GM21526 (cell line): Measurements from ENCODE around the gene CEP162.
"Not testable (repeated sequence)": the region's sequence is repeated elsewhere in the genome, so short reads cannot be mapped to it uniquely, and the experiment has no call there.

ENCODE experiments used
- ATAC-seq: cut with Tn5 transposase; IDR thresholded peaks from one replicate; pipeline ENCODE4 v1.9.1; 2021; ENCODE audit warnings: moderate library complexity; ENCODE audit not compliant: unreplicated experiment, low FRiP score

CEP162 gene, protein sequence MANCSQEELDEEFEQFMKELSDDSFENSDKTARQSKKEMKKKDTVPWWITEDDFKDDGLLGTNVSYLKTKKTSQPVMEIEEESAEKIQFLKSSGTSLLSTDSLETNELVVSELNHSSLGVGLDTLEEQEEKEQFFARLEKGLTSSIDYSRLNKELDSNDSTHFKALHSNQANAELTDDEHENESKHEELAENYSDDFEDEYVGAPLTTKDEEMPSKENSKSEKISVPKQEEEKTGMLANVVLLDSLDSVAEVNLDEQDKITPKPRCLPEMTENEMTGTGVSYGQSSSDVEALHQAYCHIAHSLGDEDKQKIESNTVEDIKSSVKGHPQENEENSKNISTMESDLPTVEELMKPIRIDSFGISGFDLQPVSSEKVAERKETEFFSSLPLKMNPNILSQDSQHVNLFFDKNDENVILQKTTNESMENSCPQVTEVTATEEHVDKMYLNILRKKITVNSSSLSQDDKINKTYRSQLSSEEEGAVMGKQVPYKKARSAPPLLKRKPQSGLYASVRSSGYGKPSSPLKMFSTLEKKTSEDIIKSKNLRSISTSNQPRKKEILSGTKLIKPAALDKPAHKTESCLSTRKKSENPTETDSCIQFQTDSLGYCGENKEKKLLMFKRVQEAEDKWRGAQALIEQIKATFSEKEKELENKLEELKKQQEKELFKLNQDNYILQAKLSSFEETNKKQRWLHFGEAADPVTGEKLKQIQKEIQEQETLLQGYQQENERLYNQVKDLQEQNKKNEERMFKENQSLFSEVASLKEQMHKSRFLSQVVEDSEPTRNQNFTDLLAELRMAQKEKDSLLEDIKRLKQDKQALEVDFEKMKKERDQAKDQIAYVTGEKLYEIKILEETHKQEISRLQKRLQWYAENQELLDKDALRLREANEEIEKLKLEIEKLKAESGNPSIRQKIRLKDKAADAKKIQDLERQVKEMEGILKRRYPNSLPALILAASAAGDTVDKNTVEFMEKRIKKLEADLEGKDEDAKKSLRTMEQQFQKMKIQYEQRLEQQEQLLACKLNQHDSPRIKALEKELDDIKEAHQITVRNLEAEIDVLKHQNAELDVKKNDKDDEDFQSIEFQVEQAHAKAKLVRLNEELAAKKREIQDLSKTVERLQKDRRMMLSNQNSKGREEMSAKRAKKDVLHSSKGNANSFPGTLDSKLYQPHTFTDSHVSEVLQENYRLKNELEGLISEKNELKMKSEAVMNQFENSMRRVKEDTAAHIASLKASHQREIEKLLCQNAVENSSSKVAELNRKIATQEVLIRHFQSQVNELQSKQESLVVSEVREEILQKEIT (N-terminal part only)

DNA sequence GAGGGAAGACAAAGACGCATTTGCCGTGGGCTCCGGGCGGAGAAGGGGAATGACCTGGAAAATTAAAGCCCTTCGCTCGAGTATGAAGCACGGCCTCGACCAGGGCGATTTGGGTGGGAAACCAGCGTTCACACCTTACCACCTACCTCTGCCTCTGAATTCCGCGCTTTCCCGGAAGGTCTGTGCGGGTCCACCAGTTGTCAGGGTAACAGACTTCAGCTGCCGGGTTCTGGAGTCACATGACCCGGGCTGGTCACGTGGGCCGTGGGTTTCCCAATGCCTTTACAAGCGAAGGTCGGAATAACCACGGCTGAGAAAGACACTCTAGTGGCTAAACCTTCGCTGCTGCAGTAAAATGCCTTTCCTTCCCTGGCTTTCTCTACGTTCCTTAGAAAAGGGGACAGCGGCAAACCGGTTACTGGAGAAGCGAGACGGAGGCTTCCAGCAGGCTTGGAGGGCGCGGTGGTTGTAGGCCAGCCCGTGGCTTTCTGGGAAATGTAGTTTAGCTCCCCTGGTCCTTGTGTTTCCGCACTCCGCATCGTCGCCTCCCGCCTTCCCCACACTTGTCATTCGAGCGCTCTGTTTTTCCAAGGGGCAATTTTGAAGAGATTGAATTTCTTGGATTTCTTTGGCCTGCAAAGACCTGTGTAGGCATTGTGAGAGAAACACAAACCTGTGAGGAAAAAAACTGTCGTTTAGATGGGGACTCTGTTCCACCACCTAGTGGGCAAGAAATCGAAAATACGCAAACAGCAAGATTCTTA, at the start of gene CEP162:
TSS of gene CEP162 (minus strand) at position 210 of the 764 bp plus-strand sequence. CDS start 1,250 bp downstream, outside the sequence.
- ATAC-seq = peak; percentile 99

DNA sequence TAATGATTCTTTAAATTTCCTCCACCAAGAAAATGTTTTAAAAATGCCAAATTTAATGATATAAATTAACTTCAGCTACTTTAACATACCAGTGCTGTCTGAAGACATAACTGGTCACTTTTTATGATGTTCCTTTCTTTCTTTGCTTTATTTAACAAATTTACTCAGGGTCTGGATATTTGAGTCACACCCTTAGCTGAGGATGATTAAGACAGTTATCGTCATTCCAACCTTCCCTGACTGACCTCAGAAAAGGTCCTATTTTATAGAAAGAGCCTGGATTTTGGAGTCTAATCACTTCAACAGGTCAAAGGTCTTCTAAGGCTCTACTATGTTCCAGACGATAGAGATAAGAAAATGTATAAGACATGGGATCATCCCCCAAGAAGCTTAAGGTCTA, 47.4 kb upstream of the CEP162 start:
- no peak for ATAC-seq

DNA sequence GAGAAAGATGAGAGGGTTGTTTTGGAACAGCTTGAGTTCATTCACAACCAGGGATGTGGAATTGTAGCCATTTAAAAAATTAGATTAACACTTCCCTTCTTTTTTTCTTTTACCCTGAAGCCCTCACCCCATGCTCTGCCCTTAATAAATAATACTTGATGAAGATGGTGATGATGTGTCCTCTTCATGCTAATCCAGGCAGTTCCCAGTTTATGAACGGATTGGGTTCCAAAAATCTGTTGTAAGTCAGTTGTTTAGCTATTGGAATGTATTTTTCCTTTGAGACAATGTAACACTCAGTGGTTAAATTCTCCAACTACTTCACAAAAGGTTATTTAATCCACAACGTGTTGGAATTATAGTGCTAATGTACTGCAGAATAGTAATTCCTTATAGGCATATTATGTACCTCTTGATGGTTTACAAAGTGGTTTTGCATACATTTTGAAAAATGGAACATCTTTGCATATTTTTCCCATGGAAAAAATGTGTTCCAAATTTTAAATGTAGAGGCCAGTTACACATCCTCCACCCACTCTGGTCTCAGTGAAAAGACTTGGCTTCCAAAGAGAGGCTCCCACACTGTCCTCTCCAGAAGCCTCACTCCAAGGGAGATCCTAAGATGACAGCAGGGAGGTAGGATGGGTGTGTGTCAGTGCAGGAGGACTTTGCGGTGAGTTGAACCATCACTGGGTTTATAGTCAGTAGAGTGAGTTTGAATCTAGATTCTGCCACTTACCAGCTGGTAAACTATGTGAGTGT, 45.8 kb upstream of the CEP162 start:
- no peak for ATAC-seq

DNA sequence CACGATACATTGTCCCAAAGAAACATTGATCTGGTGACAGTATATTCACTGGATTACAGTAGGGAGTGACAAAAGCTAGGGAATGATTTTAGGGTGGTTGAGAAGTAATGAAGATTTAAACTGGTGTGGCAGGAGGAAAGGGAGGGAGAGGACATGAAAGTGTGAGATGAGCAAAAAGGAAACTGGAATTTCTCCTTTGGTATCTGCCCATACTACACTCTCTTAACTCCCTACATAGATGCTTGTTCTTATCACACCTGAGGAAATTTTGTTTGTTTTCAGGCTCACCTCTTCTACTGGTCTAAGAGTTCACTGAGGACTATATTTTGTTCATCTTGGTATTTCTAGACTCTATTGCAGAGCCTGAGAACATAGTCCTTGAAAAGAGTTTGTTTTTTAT, 44.9 kb upstream of the CEP162 start:
- ATAC-seq = no peak

DNA sequence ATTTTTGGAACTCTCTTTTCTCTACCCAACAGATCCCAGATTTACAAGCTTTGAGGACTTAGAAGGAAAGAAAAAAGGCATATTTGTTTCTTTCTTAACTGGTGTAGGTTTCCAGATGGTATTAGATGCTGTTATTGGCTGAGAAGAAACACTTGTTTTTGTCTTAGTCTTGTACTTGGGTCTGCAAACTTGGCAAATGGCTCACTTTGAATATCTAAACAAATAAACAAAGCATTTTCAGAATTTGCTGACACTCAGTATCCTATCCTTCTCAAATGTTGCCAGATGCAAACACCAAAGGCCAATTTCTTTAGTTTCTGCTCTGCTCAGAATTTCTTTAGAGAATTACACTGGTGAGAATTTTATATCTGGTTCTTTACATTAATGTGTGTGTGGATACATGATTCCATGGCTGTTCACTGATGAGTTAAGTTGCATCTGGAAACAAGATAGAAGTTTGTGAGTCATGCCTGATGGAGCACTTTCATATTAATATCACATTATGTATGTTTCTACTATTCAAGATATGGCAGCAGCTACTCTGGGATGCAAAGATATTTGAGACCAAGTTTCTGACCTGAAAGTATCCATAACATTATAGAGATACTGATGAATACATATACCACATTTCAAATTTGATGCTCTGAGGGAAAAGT, 43.7 kb upstream of the CEP162 start:
- no peak for ATAC-seq

DNA sequence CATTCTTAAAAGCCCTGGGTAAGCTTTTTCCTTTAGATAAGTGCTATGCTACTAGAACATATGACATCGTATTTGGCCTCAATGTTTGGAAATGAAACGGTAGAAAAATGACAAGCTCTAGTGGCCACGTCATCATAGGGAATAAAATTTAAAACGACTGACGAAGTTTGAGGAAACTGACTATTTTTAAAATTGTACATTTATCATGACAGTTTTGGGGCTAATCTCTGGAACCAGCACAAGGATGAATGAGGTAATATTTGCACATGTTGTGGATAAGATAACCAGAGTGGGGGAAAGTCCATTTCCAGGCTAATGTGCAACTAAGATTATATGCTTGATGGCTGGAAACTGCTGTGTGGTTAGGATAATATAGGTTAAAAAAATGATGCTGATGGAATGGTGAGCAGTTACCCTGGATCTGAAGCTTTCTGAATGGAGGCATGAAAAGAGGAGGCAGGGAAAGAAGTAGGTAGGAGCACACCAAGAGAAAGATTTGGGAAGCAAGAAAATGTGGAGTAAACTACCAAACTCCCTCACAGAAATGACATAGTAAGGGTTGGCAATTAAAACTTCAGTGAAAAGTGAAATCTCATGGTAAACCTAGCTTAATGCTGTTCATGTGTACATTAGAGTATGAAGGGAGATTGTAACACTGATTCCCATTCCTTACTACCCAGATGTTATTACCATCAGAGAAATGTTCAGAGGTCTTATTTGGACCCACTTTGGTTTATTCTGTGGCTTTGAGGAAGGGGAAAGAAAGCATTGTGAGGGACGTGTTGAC, 42.7 kb upstream of the CEP162 start:
- ATAC-seq = no peak

DNA sequence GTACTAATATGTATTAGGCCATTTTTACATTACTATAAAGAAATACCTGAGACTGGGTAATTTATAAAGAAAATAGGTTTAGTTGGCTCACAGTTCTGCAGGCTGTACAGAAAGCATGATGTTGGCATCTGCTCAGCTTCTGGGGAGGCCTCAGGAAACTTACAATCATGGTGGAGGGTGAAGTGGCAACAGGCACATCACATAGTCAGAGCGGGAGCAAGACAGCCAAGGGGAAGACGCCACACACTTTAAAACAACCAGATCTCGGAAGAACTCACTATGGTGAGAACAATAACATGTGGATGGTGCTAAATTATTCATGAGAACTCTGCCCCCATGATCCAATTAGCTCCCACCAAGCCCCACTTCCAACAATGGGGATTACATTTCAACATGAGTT, 41.3 kb upstream of the CEP162 start:
- ATAC-seq = no peak

DNA sequence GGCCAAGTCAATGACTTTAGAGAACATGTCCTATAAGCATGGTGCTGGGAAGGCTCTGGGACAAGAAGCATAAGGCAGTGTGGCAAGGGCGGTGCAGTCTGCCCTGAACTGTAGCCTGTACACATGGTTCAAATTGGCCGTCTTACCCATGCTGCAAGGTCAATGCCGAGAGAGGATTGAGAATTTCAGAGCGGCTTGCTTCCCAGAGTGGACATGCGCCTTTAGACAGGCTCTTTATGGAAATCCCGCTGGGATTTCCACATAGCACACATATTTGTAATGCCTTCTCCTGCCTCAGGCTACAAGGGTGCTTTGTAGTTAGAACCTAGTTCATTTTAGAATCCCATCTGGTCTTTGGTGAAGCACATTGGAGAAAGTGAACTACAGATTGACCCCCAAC, 36.1 kb upstream of the CEP162 start:
- ATAC-seq = no peak

DNA sequence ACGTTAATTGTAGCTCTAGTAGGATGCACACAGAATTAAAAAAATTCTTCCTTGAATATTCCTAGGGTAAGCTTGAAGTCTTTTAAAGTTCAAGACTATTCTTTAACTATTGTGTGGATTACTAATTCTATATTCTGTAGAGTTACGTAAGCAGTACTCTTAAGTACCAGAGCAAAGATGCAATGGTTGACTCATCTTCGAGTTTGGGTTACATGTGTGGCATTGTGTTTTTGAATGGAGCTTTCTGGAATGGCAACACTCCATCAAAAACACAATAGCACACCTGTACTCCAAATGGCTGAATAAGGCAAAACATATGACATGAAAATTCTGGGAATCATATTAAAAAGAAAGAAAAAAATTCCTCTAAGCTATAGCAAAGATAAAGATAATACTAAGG, 33.5 kb upstream of the CEP162 start:
- no peak for ATAC-seq

DNA sequence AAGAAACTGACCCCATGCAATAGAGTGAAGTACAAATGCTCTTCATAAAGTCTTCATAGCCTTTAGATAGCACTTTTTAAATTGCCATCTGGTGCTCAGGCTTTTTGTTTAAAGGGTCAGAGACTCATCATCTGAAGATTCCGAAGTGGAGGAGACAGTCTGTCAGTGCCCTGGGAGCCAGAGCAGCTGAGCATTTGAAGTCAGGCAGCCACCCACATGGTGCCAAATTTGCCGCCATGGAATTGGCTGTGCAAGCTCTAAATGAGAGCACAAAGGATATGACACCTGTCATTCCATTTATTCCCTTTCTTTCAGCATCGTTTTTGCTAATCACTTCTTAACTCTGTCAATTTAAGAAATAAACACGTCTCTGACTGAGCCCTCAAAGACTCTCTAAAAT, 32.8 kb upstream of the CEP162 start:
- ATAC-seq = no peak

DNA sequence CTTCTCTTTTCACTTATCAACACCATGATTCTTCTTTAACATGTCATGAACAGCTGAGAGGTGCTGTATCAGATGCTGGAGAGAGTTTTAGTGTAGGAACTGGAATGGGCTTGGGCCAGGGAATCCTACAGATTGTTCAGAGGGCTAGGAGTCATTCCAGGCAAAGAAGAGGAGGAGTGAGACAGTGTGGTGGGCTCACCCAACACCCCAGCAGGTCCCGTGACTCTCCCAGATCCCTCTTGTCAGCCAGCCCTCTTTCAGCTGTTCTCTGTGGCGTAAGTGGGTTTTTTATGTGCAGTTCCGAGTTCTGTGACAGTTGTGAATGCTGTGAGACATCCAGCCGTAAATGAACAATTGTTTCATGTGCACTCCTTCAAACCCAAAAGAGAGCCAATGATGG, 31.4 kb upstream of the CEP162 start:
- ATAC-seq = no peak

DNA sequence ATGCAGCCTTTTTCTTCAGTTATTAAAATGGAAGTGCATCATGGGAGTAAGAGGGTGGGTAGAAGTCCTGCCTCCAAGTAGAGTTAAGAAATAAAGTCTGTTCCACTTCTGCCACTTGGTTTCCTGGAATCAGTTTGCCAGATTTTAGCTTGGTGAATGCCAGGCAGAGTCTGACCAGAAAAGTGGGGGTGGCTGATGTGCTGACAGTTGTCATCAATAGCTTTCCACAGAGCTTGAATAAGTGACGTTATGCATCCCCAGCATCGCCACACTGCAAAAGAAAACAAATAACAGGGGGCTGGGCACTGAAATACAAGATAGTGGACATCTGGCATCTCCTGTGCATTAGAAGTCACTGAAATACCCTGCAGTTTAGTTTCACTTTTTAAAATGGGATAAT, 30.8 kb upstream of the CEP162 start:
- ATAC-seq = no peak

DNA sequence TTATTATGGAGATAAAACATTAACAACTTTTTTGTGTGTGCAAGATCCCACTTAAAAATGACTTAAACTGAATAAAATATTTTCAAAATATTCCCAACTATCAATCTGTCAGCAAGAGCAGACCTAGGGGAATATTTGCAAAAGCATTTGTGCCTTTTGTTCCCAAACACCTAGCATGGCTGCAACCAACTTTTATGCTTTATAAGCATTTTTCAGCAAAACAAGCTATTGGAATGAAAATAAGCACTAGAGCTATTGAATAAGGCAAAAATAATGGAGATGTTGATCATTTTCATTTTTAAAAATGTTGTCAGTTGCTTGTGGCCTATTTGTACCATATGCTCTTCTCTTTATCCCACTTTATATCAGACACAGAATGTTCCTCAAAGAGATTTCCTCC, 28.2 kb upstream of the CEP162 start:
- no peak for ATAC-seq

DNA sequence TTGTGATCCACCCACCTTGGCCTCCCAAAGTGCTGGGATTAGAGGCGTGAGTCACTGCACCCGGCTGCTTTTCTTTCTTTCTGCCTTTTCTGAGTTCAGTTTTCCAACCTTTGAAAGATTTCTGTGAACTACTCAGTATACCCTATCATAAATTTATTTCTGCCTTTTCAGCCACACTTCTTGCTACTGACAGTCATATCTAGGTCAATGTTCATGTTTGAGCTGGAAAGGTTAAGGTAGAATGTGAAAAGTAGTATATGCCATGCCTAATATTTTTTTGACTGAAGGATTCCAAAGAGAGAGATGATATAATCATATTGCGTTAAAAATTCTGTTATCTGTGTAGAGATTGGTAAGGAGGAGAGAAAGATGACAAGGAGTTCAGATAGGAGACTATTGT, 25.9 kb upstream of the CEP162 start:
- no peak for ATAC-seq

DNA sequence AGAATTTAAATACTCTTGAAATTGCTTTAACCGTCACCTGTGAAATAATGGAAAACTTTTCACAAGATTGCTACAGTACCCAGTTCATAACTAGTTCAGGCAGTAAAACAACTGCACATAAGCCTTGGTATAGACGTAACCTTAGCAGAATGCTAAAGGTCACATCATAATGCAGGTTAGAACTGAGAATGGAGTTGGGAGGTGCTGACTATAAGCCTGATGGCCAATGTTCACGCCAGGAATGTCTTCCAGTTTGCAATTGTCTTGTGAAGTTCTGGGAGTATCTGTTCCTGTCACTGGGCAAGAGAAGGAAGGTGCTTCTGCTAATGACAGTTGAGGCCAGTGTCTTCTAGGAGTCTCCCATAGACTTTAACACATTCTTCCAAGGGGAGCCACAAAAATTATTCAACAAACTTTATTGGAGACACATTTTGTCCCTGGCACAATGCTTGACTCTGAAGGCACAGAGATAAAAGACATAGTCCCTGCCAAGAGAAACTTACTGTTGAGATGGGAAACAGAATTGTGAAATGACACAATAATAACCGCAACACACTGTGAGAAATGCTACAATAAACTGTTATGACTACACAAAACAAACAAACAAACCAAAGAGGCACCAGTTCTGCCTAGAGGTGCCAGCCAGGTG, 24.6 kb upstream of the CEP162 start:
- ATAC-seq = no peak

DNA sequence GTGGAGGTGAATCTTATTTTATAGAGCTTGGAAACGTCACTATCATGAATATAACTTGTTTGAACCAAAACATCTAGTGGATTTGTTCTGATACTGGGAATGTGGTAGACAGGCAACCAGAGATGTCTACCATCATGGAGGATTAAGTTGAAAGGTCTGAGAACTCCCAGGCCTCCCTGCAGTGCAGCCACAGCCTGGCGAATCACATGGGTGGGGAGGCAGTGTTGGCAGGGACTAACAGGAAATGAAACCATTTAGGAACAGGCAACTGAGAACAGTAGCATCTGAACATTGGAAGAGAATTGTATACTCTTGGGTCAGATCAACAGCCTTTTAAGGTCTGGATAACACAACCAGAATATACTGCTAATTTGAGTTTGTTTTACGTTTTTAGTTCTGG, 22.3 kb upstream of the CEP162 start:
- ATAC-seq = no peak

DNA sequence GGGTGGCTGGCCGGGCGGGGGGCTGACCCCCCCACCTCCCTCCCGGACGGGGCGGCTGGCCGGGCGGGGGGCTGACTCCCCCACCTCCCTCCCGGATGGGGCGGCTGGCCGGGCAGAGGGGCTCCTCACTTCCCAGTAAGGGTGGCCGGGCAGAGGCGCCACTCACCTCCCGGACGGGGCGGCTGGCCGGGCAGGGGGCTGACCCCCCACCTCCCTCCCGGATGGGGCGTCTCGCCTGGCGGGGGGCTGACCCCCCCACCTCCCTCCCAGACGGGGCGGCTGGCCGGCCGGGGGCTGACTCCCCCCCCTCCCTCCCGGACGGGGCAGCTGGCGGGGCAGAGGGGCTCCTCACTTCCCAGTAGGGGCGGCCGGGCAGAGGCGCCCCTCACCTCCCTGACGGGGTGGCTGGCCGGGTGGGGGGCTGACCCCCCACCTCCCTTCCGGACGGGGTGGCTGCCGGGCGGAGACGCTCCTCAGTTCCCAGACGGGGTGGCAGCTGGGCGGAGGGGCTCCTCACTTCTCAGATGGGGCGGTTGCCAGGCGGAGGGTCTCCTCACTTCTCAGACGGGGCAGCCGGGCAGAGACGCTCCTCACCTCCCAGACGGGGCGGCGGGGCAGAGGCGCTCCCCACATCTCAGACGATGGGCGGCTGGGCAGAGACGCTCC, 17.1 kb upstream of the CEP162 start:
- ATAC-seq = not testable (repeated sequence)
